H54 (cell line): ENCODE measurements around the gene SNUPN.
"Not testable (repeated sequence)": the region's sequence is repeated elsewhere in the genome, so short reads cannot be mapped to it uniquely, and the experiment has no call there.

Experiments
- DNase-seq: peaks from one replicate; pipeline ENCODE4 v3.0.0; 2011; ENCODE audit warnings: low spot score, mixed read lengths; ENCODE audit not compliant: insufficient read length
- FAIRE-seq: peaks from 3 replicates; lab custom pipeline; 2011; peaks lifted over from hg19 to GRCh38; lab: Jason Lieb, UNC
- POLR2A ChIP-seq: IDR thresholded peaks from 2 replicates; pipeline ENCODE4 v1.6.1; 2011; ENCODE audit warnings: low read depth, mild to moderate bottlenecking, low read length

Gene SNUPN

GRCh38 chr15:75573648-75574384 is 51.7 kb downstream of the SNUPN start:
- TF ChIP-seq POLR2A: no peak
- FAIRE-seq (no peak), DNase-seq (no peak)

- TF ChIP-seq POLR2A: no peak
- no peak for DNase-seq
- FAIRE-seq: no peak
Measured at GRCh38 chr15:75570126-75570845, 55.2 kb downstream of the SNUPN start.

- FAIRE-seq: no peak
- DNase-seq: no peak
- TF ChIP-seq POLR2A: no peak
Measured at GRCh38 chr15:75565062-75565970, 60.2 kb downstream of the SNUPN start.

GRCh38 chr15:75561888-75562287 is 63.6 kb downstream of the SNUPN start:
- DNase-seq (no peak), FAIRE-seq (no peak)
- no peak for TF ChIP-seq POLR2A

GRCh38 chr15:75559360-75559759 is 66.2 kb downstream of the SNUPN start:
- not testable (repeated sequence) for DNase-seq, FAIRE-seq

DNA sequence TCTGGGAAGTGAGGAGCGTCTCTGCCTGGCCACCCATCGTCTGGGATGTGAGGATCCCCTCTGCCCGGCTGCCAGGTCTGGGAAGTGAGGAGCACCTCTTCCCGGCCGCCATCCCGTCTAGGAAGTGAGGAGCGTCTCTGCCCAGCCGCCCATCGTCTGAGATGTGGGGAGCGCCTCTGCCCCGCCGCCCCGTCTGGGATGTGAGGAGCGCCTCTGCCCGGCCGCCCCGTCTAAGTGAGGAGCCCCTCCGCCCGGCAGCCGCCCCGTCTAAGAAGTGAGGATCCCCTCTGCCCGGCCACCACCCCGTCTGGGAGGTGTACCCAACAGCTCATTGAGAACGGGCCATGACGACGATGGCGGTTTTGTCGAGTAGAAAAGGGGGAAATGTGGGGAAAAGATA is 66.6 kb downstream of the SNUPN start:
- not testable (repeated sequence) for FAIRE-seq, DNase-seq

DNA sequence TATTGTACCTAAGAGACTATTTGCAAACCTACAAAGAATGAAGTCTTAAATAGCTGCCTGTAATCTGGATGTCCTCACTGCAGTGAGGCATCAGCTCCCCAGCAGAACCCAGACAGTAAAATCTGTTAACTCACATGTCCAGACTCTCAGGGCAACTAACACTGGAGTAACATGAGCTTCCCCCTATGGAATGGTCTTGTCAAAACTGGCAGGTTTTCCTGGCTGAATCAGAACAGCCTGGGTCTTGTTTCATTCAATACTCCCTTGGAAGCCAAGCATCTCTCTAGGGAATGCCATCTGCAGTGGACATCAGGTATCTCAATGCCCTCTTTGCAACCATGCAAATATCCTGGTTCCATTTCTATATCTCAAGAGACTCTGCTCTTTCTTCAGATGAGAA is 70.8 kb downstream of the SNUPN start:
- FAIRE-seq (no peak), DNase-seq (no peak)
- no peak for TF ChIP-seq POLR2A

DNA sequence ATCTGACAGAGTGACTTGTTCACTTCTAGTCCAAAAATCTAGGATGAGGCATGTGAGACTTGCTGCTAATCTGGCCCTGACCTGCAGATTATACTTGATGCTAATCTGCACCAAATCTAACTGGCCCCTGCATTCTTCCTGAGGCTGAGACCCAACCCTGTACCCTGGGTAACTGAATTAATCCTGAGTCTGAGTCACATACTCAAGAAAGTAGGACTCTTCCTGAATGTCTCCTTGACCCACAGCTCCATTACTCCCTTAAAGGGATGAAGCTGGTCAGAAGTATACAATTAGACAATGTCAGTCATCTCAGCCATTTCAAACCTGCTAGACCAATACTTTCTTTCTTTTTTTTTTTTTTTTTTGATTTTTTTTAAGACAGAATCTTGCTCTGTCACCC is 71.9 kb downstream of the SNUPN start:
- no peak for TF ChIP-seq POLR2A
- FAIRE-seq (no peak), DNase-seq (no peak)

DNA sequence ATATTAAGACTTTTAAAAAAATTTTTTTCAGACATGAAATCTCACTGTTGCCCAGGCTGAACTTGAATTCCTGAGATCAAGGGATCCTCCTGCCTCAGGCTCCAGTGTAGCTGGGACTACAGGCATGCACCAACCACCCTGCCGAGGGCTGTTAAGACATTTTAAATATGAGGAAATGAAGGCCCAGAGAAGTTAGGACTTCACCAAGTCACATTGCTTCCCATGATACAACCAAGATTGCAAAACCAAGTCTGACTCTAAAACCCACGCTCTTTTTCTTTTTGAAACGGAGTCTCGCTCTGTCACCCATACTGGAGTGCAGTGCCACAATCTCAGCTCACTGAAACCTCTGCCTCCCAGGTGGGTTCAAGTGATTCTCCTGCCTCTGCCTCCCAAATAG is 74.4 kb downstream of the SNUPN start:
- FAIRE-seq: no peak
- TF ChIP-seq POLR2A: no peak
- no peak for DNase-seq
